ENCODE results near the gene C14orf132. TPM values are rescaled to one million over a fixed set of nuclear protein-coding genes. Genes with fewer than 3 reads are reported as not detected.

Gene C14orf132
- total RNA-seq, 2 donors from 2014 or later = 1.6 to 5.6 TPM

DNA sequence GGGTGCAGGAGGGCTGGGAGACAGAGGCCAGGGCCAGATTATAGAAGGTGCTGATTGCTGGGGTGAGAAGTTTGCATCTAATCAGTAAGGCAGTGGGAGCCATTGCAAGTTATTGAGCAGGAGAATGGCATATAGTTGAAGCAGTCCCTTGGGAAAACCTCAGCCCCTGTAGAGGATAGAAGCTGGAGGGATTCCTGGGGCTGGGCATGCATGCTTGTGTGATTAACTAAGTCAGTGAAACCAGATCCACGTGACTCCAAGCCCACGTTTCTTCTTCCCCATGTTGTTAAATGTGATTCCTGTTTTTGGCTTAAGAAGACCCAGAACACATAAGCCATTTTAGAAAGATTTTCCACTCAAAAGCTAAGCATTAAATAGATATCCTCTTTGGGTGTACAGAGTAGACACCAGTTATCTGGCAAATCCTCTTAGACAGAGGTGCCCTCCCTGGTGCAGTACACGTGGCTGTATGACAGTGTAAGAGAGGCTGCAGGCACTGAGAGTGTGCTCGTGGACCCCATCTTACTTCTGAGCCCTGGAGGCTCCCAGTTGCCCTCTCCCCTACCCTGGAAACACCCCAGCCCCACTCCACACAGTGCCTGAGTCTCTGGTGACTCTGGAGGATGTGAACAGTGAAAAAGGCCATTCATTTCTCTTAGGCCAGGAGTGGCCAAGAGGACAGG, 3.2 kb downstream of the C14orf132 start:
- H3K27ac ChIP-seq = no peak overlapping the region
- DNase-seq (ENCODE audit: low spot score) = no peak
- H3K4me1 ChIP-seq = peaks cover 0 to 29% of the 10 kb centered on the region in 2 donors
- H3K36me3 ChIP-seq = no peaks in the 10 kb centered on the region
- no peaks in the 10 kb centered on the region for H3K27me3 ChIP-seq
- TF ChIP-seq, protein P1, sequence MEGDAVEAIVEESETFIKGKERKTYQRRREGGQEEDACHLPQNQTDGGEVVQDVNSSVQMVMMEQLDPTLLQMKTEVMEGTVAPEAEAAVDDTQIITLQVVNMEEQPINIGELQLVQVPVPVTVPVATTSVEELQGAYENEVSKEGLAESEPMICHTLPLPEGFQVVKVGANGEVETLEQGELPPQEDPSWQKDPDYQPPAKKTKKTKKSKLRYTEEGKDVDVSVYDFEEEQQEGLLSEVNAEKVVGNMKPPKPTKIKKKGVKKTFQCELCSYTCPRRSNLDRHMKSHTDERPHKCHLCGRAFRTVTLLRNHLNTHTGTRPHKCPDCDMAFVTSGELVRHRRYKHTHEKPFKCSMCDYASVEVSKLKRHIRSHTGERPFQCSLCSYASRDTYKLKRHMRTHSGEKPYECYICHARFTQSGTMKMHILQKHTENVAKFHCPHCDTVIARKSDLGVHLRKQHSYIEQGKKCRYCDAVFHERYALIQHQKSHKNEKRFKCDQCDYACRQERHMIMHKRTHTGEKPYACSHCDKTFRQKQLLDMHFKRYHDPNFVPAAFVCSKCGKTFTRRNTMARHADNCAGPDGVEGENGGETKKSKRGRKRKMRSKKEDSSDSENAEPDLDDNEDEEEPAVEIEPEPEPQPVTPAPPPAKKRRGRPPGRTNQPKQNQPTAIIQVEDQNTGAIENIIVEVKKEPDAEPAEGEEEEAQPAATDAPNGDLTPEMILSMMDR (IDR thresholded peaks at IDR 0.05) = no peak
- H3K9me3 ChIP-seq = peaks cover 0 to 8% of the 10 kb centered on the region in 2 donors
- H3K4me3 ChIP-seq = no peak overlapping the region

GRCh38 chr14:96046630-96047029, 7.5 kb downstream of the C14orf132 start:
- H3K27ac ChIP-seq = no peak overlapping the region
- TF ChIP-seq, protein P1 (IDR thresholded peaks at IDR 0.05) = no peak
- no peak overlapping the region for H3K4me3 ChIP-seq
- DNase-seq (ENCODE audit: low spot score) = no peak
- no peaks in the 10 kb centered on the region for H3K36me3 ChIP-seq
- no peaks in the 10 kb centered on the region for H3K4me1 ChIP-seq
- peaks cover 0 to 8% of the 10 kb centered on the region in 2 donors for H3K9me3 ChIP-seq
- H3K27me3 ChIP-seq = no peaks in the 10 kb centered on the region

- Histone ChIP-seq H3K36me3 (no peaks in the 10 kb centered on the region), H3K27me3 (no peaks in the 10 kb centered on the region), H3K4me3 (no peak overlapping the region), H3K27ac (no peak overlapping the region), H3K4me1 (no peaks in the 10 kb centered on the region), H3K9me3 (peaks cover 0 to 8% of the 10 kb centered on the region in 2 donors)
- TF ChIP-seq, protein P1 (IDR thresholded peaks at IDR 0.05) = no peak
- no peak for DNase-seq (ENCODE audit: low spot score)
Observed at GRCh38 chr14:96047101-96047500, 7.9 kb downstream of the C14orf132 start.

GRCh38 chr14:96049932-96050331, 10.8 kb downstream of the C14orf132 start:
- Histone ChIP-seq H3K27ac (no peak overlapping the region), H3K36me3 (no peaks in the 10 kb centered on the region), H3K27me3 (no peaks in the 10 kb centered on the region), H3K9me3 (peaks cover 0 to 8% of the 10 kb centered on the region in 2 donors), H3K4me1 (peaks cover 0 to 4% of the 10 kb centered on the region in 2 donors), H3K4me3 (no peak overlapping the region)
- no peak for DNase-seq (ENCODE audit: low spot score)
- TF ChIP-seq, protein P1 (IDR thresholded peaks at IDR 0.05) = no peak

DNA sequence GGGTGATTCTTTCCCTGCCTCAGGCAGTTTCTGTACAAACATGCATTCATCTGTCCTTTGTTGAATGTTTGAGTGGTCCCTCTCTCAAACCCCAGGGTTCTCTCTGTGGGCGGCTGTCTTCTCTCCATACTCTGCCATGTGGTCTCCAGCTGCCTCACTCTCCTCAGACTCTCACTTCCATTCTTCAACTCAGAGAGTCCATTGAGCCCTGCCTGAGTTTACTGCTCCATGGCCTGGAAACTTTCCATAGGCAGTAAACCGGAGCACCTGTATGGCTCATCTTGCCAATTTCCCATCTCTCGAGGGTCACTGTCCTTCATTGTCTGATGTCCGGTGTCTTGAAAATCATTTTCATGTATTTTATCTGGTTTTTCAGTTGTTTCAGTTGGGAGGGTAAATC, 11.3 kb downstream of the C14orf132 start:
- Histone ChIP-seq H3K27ac (no peak overlapping the region), H3K27me3 (no peaks in the 10 kb centered on the region), H3K9me3 (peaks cover 0 to 5% of the 10 kb centered on the region in 2 donors), H3K4me3 (no peak overlapping the region), H3K4me1 (peaks cover 0 to 4% of the 10 kb centered on the region in 2 donors), H3K36me3 (no peaks in the 10 kb centered on the region)
- no peak for DNase-seq (ENCODE audit: low spot score)
- TF ChIP-seq, protein P1 (IDR thresholded peaks at IDR 0.05) = no peak

- no peaks in the 10 kb centered on the region for H3K27me3 ChIP-seq
- DNase-seq (ENCODE audit: low spot score) = no peak
- H3K27ac ChIP-seq = no peak overlapping the region
- peaks cover 0 to 4% of the 10 kb centered on the region in 2 donors for H3K4me1 ChIP-seq
- H3K9me3 ChIP-seq = no peaks in the 10 kb centered on the region
- H3K4me3 ChIP-seq = no peak overlapping the region
- TF ChIP-seq, protein P1 (IDR thresholded peaks at IDR 0.05) = no peak
- no peaks in the 10 kb centered on the region for H3K36me3 ChIP-seq
Observed at GRCh38 chr14:96051231-96051630, 12.1 kb downstream of the C14orf132 start.
